ENCODE data around the gene C8A. TPM values are rescaled to one million over a fixed set of nuclear protein-coding genes. Genes with fewer than 3 reads are reported as not detected.

Gene C8A
- total RNA-seq, 1 experiment from 2014 or later, result 0.13 TPM

- no peak for TF ChIP-seq ZNF263 (CRISPR knock-in tag; IDR thresholded peaks at IDR 0.05; ENCODE audit: low read depth)
- TF ChIP-seq ZNF281 (CRISPR knock-in tag; IDR thresholded peaks at IDR 0.05), result no peak
- TF ChIP-seq GTF2I (CRISPR knock-in tag; conservative IDR thresholded peaks at IDR 0.05), result no peak
- TF ChIP-seq MYBL2 (CRISPR knock-in tag; IDR thresholded peaks at IDR 0.05), result no peak
- no peak for TF ChIP-seq NFE2L1 (CRISPR knock-in tag; IDR thresholded peaks at IDR 0.05)
- no peak for TF ChIP-seq ZNF317 (CRISPR knock-in tag; IDR thresholded peaks at IDR 0.05; ENCODE audit: borderline replicate concordance, low read depth)
- no peak for TF ChIP-seq GRHL2 (CRISPR knock-in tag; IDR thresholded peaks at IDR 0.05; ENCODE audit: insufficient replicate concordance, severe bottlenecking)
- TF ChIP-seq PREB (CRISPR knock-in tag; IDR thresholded peaks at IDR 0.05; ENCODE audit: borderline replicate concordance), result no peak
- TF ChIP-seq ZNF423 (CRISPR knock-in tag; IDR thresholded peaks at IDR 0.05), result no peak
- no peak for TF ChIP-seq USF2 (CRISPR knock-in tag; IDR thresholded peaks at IDR 0.05)
These were observed 74.9 kb downstream of the C8A start (continued) for GRCh38 chr1:56929492-56929891.

- Mint-ChIP-seq H3K4me1 (peaks cover 24% of the 10 kb centered on the region), H3K27ac (no peak overlapping the region), H3K9me3 (peaks cover 8% of the 10 kb centered on the region), H3K27me3 (ENCODE audit: low read depth) (peaks cover 57% of the 10 kb centered on the region), H3K36me3 (no peaks in the 10 kb centered on the region), H3K4me3 (no peak overlapping the region)
- ChIA-PET POLR2A (no interaction called here), CTCF (interaction anchor here (1.2 kb wide), 1 partner anchor 37 kb away, joined by 3 read pairs; no protein-coding TSS in a partner anchor)
- DNase-seq (ENCODE audit: low spot score) (no peak), ATAC-seq (no peak)
- no peak for TF ChIP-seq ZNF121 (CRISPR knock-in tag; IDR thresholded peaks at IDR 0.05)
- TF ChIP-seq ATF6 (CRISPR knock-in tag; IDR thresholded peaks at IDR 0.05), result no peak
- TF ChIP-seq EMX1 (CRISPR knock-in tag; IDR thresholded peaks at IDR 0.05), result no peak
- TF ChIP-seq ZSCAN18 (CRISPR knock-in tag; IDR thresholded peaks at IDR 0.05), result no peak
- TF ChIP-seq HMGXB4 (CRISPR knock-in tag; IDR thresholded peaks at IDR 0.05), result no peak
- TF ChIP-seq IRF1 (CRISPR knock-in tag; IDR thresholded peaks at IDR 0.05), result no peak
- no peak for TF ChIP-seq PREB (CRISPR knock-in tag; IDR thresholded peaks at IDR 0.05; ENCODE audit: borderline replicate concordance)
- TF ChIP-seq CBFB (CRISPR knock-in tag; IDR thresholded peaks at IDR 0.05; ENCODE audit: low read depth), result no peak
- no peak for TF ChIP-seq MLX (CRISPR knock-in tag; IDR thresholded peaks at IDR 0.05)
- TF ChIP-seq NR2C2 (CRISPR knock-in tag; IDR thresholded peaks at IDR 0.05), result no peak
- no peak for TF ChIP-seq ZBTB21 (CRISPR knock-in tag; IDR thresholded peaks at IDR 0.05; ENCODE audit: borderline replicate concordance)
- TF ChIP-seq MXD4 (CRISPR knock-in tag; IDR thresholded peaks at IDR 0.05; ENCODE audit: borderline replicate concordance), result no peak
- no peak for TF ChIP-seq ATF3 (CRISPR knock-in tag; conservative IDR thresholded peaks at IDR 0.05)
- TF ChIP-seq KAT7 (CRISPR knock-in tag; IDR thresholded peaks at IDR 0.05; ENCODE audit: borderline replicate concordance), result no peak
- TF ChIP-seq GRHL2 (CRISPR knock-in tag; IDR thresholded peaks at IDR 0.05; ENCODE audit: insufficient replicate concordance, severe bottlenecking), result no peak
These were observed 76.6 kb downstream of the C8A start for GRCh38 chr1:56931211-56931610.
